ENCODE measurements around the gene DTNA. TPM values are rescaled to one million over a fixed set of nuclear protein-coding genes. Genes with fewer than 3 reads are reported as not detected.

Gene DTNA
- polyA plus RNA-seq, 1 donor from 2014 or later: 53.9 TPM

GRCh38 chr18:34938090-34938489 is 228.0 kb downstream of the DTNA start:
- Histone ChIP-seq H3K9ac (ENCODE audit: low read length) (no peak overlapping the region), H2AFZ (ENCODE audit: low read depth, low read length) (no peak overlapping the region), H3K4me2 (ENCODE audit: low read length) (no peak overlapping the region), H3K4me3 (ENCODE audit: low read length) (no peak overlapping the region), H3K36me3 (ENCODE audit: insufficient read depth, low read length) (no peaks in the 10 kb centered on the region), H3F3A (ENCODE audit: insufficient read depth, low read length, poor library complexity, severe bottlenecking) (no peaks in the 10 kb centered on the region), H3K79me2 (replicated peaks; ENCODE audit: insufficient read depth, low read length) (no peaks in the 10 kb centered on the region), H3K9me3 (ENCODE audit: low read length) (no peaks in the 10 kb centered on the region), H4K20me1 (ENCODE audit: insufficient read depth) (no peaks in the 10 kb centered on the region), H3K9me2 (ENCODE audit: insufficient read depth, low read length) (no peaks in the 10 kb centered on the region), H3K27ac (ENCODE audit: low read length) (no peak overlapping the region), H3K27me3 (ENCODE audit: insufficient read depth, low read depth, low read length) (no peaks in the 10 kb centered on the region)
- TF ChIP-seq TAF1 (IDR thresholded peaks at IDR 0.05; ENCODE audit: low read depth): no peak
- TF ChIP-seq EZH2 (IDR thresholded peaks at IDR 0.05; ENCODE audit: borderline replicate concordance, insufficient read depth, low read length, poor library complexity, severe bottlenecking): no peak
- TF ChIP-seq SMC3 (conservative IDR thresholded peaks at IDR 0.05; ENCODE audit: poor library complexity): no peak
- TF ChIP-seq MXI1 (conservative IDR thresholded peaks at IDR 0.05; ENCODE audit: poor library complexity, severe bottlenecking): no peak
- no peak for TF ChIP-seq POLR2AphosphoS5 (IDR thresholded peaks at IDR 0.05)
- TF ChIP-seq, protein P1, sequence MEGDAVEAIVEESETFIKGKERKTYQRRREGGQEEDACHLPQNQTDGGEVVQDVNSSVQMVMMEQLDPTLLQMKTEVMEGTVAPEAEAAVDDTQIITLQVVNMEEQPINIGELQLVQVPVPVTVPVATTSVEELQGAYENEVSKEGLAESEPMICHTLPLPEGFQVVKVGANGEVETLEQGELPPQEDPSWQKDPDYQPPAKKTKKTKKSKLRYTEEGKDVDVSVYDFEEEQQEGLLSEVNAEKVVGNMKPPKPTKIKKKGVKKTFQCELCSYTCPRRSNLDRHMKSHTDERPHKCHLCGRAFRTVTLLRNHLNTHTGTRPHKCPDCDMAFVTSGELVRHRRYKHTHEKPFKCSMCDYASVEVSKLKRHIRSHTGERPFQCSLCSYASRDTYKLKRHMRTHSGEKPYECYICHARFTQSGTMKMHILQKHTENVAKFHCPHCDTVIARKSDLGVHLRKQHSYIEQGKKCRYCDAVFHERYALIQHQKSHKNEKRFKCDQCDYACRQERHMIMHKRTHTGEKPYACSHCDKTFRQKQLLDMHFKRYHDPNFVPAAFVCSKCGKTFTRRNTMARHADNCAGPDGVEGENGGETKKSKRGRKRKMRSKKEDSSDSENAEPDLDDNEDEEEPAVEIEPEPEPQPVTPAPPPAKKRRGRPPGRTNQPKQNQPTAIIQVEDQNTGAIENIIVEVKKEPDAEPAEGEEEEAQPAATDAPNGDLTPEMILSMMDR (IDR thresholded peaks at IDR 0.05; ENCODE audit: poor library complexity, severe bottlenecking): no peak
- TF ChIP-seq RAD21 (conservative IDR thresholded peaks at IDR 0.05): no peak
- no peak for TF ChIP-seq EP300 (conservative IDR thresholded peaks at IDR 0.05; ENCODE audit: poor library complexity, severe bottlenecking)
- no peak for TF ChIP-seq REST (IDR thresholded peaks at IDR 0.05; ENCODE audit: borderline replicate concordance)
